GM23338 (cell line): ENCODE measurements around the gene WDR91. TPM values are rescaled to one million over a fixed set of nuclear protein-coding genes. Genes with fewer than 3 reads are reported as not detected.

Source experiments
- ATAC-seq: fragments of 200-7000 bp; cut with Tn5 transposase; 3 replicates; pipeline ENCODE4 v1.9.1; 2020
- DNase-seq: peaks from one replicate; pipeline ENCODE4 v3.0.0-alpha.2; 2015; ENCODE audit warnings: low spot score
- H2AFZ ChIP-seq: fragments of 200-600 bp; sonication (generic); 2 replicates; pipeline ENCODE4 v1.8.0; 2016; ENCODE audit warnings: antibody characterized with exemption, mild to moderate bottlenecking, moderate library complexity
- H3F3A ChIP-seq: fragments of 200-600 bp; sonication (generic); replicated peaks from 2 replicates; pipeline ENCODE4 v1.8.0; 2017; ENCODE audit warnings: antibody characterized with exemption, mixed run types, low read depth
- H3K27ac ChIP-seq: fragments of 200-600 bp; sonication (generic); 2 replicates; pipeline ENCODE4 v1.6.1; 2016; ENCODE audit warnings: low read depth
- H3K27me3 ChIP-seq: fragments of 200-600 bp; sonication (generic); 2 replicates; pipeline ENCODE4 v1.8.0; 2016; ENCODE audit warnings: mild to moderate bottlenecking, mixed run types, moderate library complexity; ENCODE audit not compliant: insufficient read depth
- H3K36me3 ChIP-seq: fragments of 200-600 bp; sonication (generic); 2 replicates; pipeline ENCODE4 v1.8.0; 2016; ENCODE audit warnings: mild to moderate bottlenecking; ENCODE audit not compliant: insufficient read depth
- H3K4me1 ChIP-seq: fragments of 200-600 bp; sonication (generic); 2 replicates; pipeline ENCODE4 v1.8.0; 2016; ENCODE audit warnings: mild to moderate bottlenecking, moderate library complexity; ENCODE audit not compliant: insufficient read depth
- H3K4me2 ChIP-seq: fragments of 200-600 bp; sonication (generic); 2 replicates; pipeline ENCODE4 v1.7.1; 2017; ENCODE audit warnings: mixed run types
- H3K4me3 ChIP-seq: fragments of 200-600 bp; sonication (generic); 2 replicates; pipeline ENCODE4 v1.6.1; 2016; ENCODE audit warnings: mixed run types
- H3K79me2 ChIP-seq: fragments of 200-600 bp; sonication (generic); replicated peaks from 2 replicates; pipeline ENCODE4 v1.8.0; 2017; ENCODE audit warnings: mild to moderate bottlenecking; ENCODE audit not compliant: insufficient read depth
- H3K9me2 ChIP-seq: fragments of 200-600 bp; sonication (generic); 2 replicates; pipeline ENCODE4 v1.8.0; 2017; ENCODE audit not compliant: insufficient read depth
- H4K20me1 ChIP-seq: fragments of 200-600 bp; sonication (generic); replicated peaks from 2 replicates; pipeline ENCODE4 v1.8.0; 2017; ENCODE audit warnings: mild to moderate bottlenecking; ENCODE audit not compliant: insufficient read depth
- H3K27ac Mint-ChIP-seq: 2 replicates; pipeline ENCODE4 v1.8.0; 2020; ENCODE audit warnings: inconsistent platforms, mild to moderate bottlenecking, moderate library complexity, mixed read lengths
- H3K27me3 Mint-ChIP-seq: 3 replicates; pipeline ENCODE4 v1.8.0; 2022; ENCODE audit warnings: low read depth, mild to moderate bottlenecking, moderate library complexity, mixed read lengths, inconsistent platforms; ENCODE audit not compliant: insufficient read depth, poor library complexity
- H3K36me3 Mint-ChIP-seq: 3 replicates; pipeline ENCODE4 v1.8.0; 2021; ENCODE audit warnings: low read depth, mild to moderate bottlenecking, inconsistent platforms, moderate library complexity, mixed read lengths
- H3K4me1 Mint-ChIP-seq: 3 replicates; pipeline ENCODE4 v1.8.0; 2020; ENCODE audit warnings: mild to moderate bottlenecking, inconsistent platforms, mixed read lengths
- H3K4me3 Mint-ChIP-seq: 3 replicates; pipeline ENCODE4 v1.8.0; 2021; ENCODE audit warnings: moderate library complexity, mild to moderate bottlenecking, inconsistent platforms, mixed read lengths
- H3K9me3 Mint-ChIP-seq: 3 replicates; pipeline ENCODE4 v1.8.0; 2020; ENCODE audit warnings: moderate library complexity, mild to moderate bottlenecking, inconsistent platforms, mixed read lengths
- CREB1 ChIP-seq: fragments of 250-450 bp; sonication (Bioruptor Pico); IDR thresholded peaks from 2 replicates; pipeline ENCODE4 v1.5.0; 2020; ENCODE audit warnings: low read depth, mild to moderate bottlenecking, moderate library complexity
- CTCF ChIP-seq, 2 experiments: fragments of 200-600 bp in 1 of 2; sonication (generic) in 1 of 2; conservative IDR thresholded peaks; 2 replicates each; pipeline versions ENCODE4 v1.5.1 to v1.6.1; 2016 to 2017; ENCODE audit warnings: antibody characterized with exemption in 2 of 2, low read depth in 2 of 2, mild to moderate bottlenecking in 2 of 2, moderate library complexity in 1 of 2
- ETS1 ChIP-seq: IDR thresholded peaks from 2 replicates; pipeline ENCODE4 v1.6.1; 2016; ENCODE audit warnings: antibody characterized with exemption
- EZH2 ChIP-seq: fragments of 200-600 bp; sonication (generic); IDR thresholded peaks from one replicate; pipeline ENCODE4 v1.8.0; 2017; ENCODE audit warnings: antibody characterized with exemption, mild to moderate bottlenecking, low read depth; ENCODE audit not compliant: unreplicated experiment
- EZH2phosphoT487 ChIP-seq: fragments of 200-600 bp; sonication (generic); IDR thresholded peaks from one replicate; pipeline ENCODE4 v1.8.1; 2018; ENCODE audit warnings: antibody characterized with exemption; ENCODE audit not compliant: unreplicated experiment
- NANOG ChIP-seq: IDR thresholded peaks from 2 replicates; pipeline ENCODE4 v1.6.1; 2016; ENCODE audit warnings: antibody characterized with exemption, borderline replicate concordance
- POLR2AphosphoS5 ChIP-seq: IDR thresholded peaks from 2 replicates; pipeline ENCODE4 v1.6.1; 2016; ENCODE audit warnings: antibody characterized with exemption, low read depth
- REST ChIP-seq: IDR thresholded peaks from one replicate; pipeline ENCODE4 v1.6.1; 2018; ENCODE audit warnings: antibody characterized with exemption; ENCODE audit not compliant: unreplicated experiment
- STAT1 ChIP-seq: IDR thresholded peaks from one replicate; pipeline ENCODE4 v1.6.1; 2016; ENCODE audit warnings: antibody characterized with exemption; ENCODE audit not compliant: unreplicated experiment
- ZNF114 ChIP-seq: fragments of 250-450 bp; sonication (Bioruptor Pico); IDR thresholded peaks from 2 replicates; pipeline ENCODE4 v1.5.0; 2020; ENCODE audit warnings: mild to moderate bottlenecking, moderate library complexity
- ZNF331 ChIP-seq: fragments of 250-450 bp; sonication (Bioruptor Pico); IDR thresholded peaks from 2 replicates; pipeline ENCODE4 v1.5.0; 2020; ENCODE audit warnings: low read depth, mild to moderate bottlenecking, moderate library complexity
- ZNF462 ChIP-seq: fragments of 250-450 bp; sonication (Bioruptor Pico); IDR thresholded peaks from 2 replicates; pipeline ENCODE4 v1.5.0; 2020; ENCODE audit warnings: mild to moderate bottlenecking, moderate library complexity
- polyA plus RNA-seq: library from polyadenylated mRNA; unstranded; fragments of >200 nt; fragmentation: Nextera tagmentation; extraction: Ambion mirVana; gene quantifications from 2 replicates; pipeline ENCODE4 v1.2.1, GENCODE V29; 2016
- total RNA-seq: library from RNA; depleted of rRNA; stranded (reverse); fragments of >200 nt; shearing (Covaris generic); gene quantifications from 2 replicates; pipeline ENCODE4 v1.2.3, GENCODE V29; 2014

Gene WDR91
- total and polyA plus RNA-seq, 2 experiments from 2014 or later = 5.8 to 32.6 TPM

GRCh38 chr7:135247746-135248471 lies 36.6 kb upstream of the WDR91 start:
- 0 out of 3 replicates have a peak, but pooled peaks cover 4% of the 10 kb centered on the region for H3K9me3 Mint-ChIP-seq
- no peak overlapping the region for H3K27ac ChIP-seq
- H3K4me2 ChIP-seq = no peak overlapping the region
- H3K9me2 ChIP-seq = no peaks in the 10 kb centered on the region
- H4K20me1 ChIP-seq = no peaks in the 10 kb centered on the region
- peak overlapping the region; percentile 43; the same call in 1 of the 2 replicates for H2AFZ ChIP-seq
- H3K79me2 ChIP-seq = no peaks in the 10 kb centered on the region
- no peak for DNase-seq
- no peaks in the 10 kb centered on the region for H3K27me3 ChIP-seq
- TF ChIP-seq EZH2 (no peak), CTCF (conservative IDR thresholded peaks at IDR 0.05; ENCODE audit: low read depth in 2 of 2) (no peak), POLR2AphosphoS5 (no peak), CREB1 (CRISPR knock-in tag) (no peak), ZNF462 (CRISPR knock-in tag) (no peak), ETS1 (no peak), NANOG (no peak), ZNF114 (CRISPR knock-in tag) (no peak), REST (no peak), STAT1 (no peak), EZH2phosphoT487 (no peak), ZNF331 (no peak)
- no peak overlapping the region for H3K4me3 ChIP-seq
- H3K4me1 Mint-ChIP-seq = peaks cover 3% of the 10 kb centered on the region; the same call in 2 of the 3 replicates
- H3K4me1 ChIP-seq = no peaks in the 10 kb centered on the region
- H3K36me3 ChIP-seq = no peaks in the 10 kb centered on the region
- no peaks in the 10 kb centered on the region for H3F3A ChIP-seq
- H3K36me3 Mint-ChIP-seq = no peaks in the 10 kb centered on the region
- H3K27me3 Mint-ChIP-seq = peaks cover 2% of the 10 kb centered on the region
- H3K27ac Mint-ChIP-seq = no peak overlapping the region
- ATAC-seq = no peak
- H3K4me3 Mint-ChIP-seq = no peak overlapping the region
